Activated naive CD8-positive, alpha-beta T cell treated with anti-CD3 and anti-CD28 coated beads, Interleukin-2, amount 10 ng/mL, durations not matched to agents 7 days and 5 days (primary cell): ENCODE data around the gene CDK5RAP3. TPM values are rescaled to one million over a fixed set of nuclear protein-coding genes. Genes with fewer than 3 reads are reported as not detected.
"Not testable (repeated sequence)": the region's sequence is repeated elsewhere in the genome, so short reads cannot be mapped to it uniquely, and the experiment has no call there.

Experiments
- ATAC-seq: fragments of 150-1000 bp; cut with Tn5 transposase; one replicate; pipeline ENCODE4 v1.10.0; 2021; ENCODE audit warnings: low read depth, moderate library complexity
- POLR2A ChIA-PET: fragments of 350-600 bp; sonication (Branson Sonifier 250); formaldehyde crosslinking; loops from one replicate; lab custom pipeline; 2021; ENCODE audit warnings: antibody characterized with exemption; lab: Charles Lee
- DNase-seq: peaks from one replicate; pipeline ENCODE4 v3.0.0; 2021
- H3K27ac Mint-ChIP-seq: one replicate; pipeline ENCODE4 v1.8.0; 2022; ENCODE audit warnings: mild to moderate bottlenecking, mixed read lengths
- H3K27me3 Mint-ChIP-seq: one replicate; pipeline ENCODE4 v1.8.0; 2022; ENCODE audit warnings: mild to moderate bottlenecking, moderate library complexity, mixed read lengths
- H3K36me3 Mint-ChIP-seq: one replicate; pipeline ENCODE4 v1.8.0; 2021; ENCODE audit warnings: mild to moderate bottlenecking, mixed read lengths
- H3K4me1 Mint-ChIP-seq: one replicate; pipeline ENCODE4 v1.8.0; 2021; ENCODE audit warnings: mixed read lengths
- H3K4me3 Mint-ChIP-seq: one replicate; pipeline ENCODE4 v1.8.0; 2022; ENCODE audit warnings: mild to moderate bottlenecking, moderate library complexity, mixed read lengths
- H3K9me3 Mint-ChIP-seq: one replicate; pipeline ENCODE4 v1.8.0; 2021; ENCODE audit warnings: mixed read lengths
- total RNA-seq, 2 experiments: library from RNA; stranded (reverse); gene quantifications; one replicate each; pipeline ENCODE4 v1.2.3, GENCODE V29; 2021

The CDK5RAP3 gene
- total RNA-seq, 2 experiments from 2014 or later: 286 to 287 TPM

DNA sequence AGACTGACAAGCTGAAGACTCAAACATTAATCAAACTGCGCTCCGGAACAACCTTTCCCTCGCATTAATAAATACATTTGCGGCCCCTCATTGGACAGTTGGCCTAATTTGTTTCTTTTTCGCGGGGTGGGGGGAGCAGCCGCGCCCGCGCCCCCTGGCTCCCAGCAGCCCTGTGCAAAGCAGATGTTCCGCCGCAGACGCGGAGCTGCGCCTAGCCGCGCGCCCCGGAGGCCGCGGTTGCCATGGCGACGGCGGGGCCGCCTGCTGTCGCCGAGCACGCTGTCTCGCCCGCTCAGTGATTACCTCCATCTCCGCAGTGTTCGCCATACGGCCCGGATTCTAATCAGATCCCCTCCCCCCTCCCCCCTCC lies 41.2 kb downstream of the CDK5RAP3 start:
- Mint-ChIP-seq H3K27ac (peak overlapping the region; percentile 9), H3K27me3 (peaks cover 28% of the 10 kb centered on the region), H3K9me3 (no peaks in the 10 kb centered on the region)

GRCh38 chr17:48012654-48013053 lies 41.7 kb downstream of the CDK5RAP3 start:
- no peak for ATAC-seq
- POLR2A ChIA-PET: interaction anchor here (0.6 to 1.7 kb wide), 6 partner anchors 34 to 499 kb away, joined by 3 to 8 read pairs (median 6); partner anchors contain the start of genes CDK5RAP3, LRRC46, MRPL10 and SP2
- no peak for DNase-seq

More for the DNA sequence above, 41.2 kb downstream of the CDK5RAP3 start:
- DNase-seq (peak; percentile 87), ATAC-seq (peak; percentile 79)
- peak overlapping the region; percentile 89 for H3K4me3 Mint-ChIP-seq
- POLR2A ChIA-PET: interaction anchor here (0.6 to 1.7 kb wide), 6 partner anchors 34 to 499 kb away, joined by 3 to 8 read pairs (median 4); partner anchors contain the start of genes CDK5RAP3, LRRC46, MRPL10 and SP2
- H3K36me3 Mint-ChIP-seq: no peaks in the 10 kb centered on the region
- peaks cover 22% of the 10 kb centered on the region for H3K4me1 Mint-ChIP-seq

GRCh38 chr17:48013876-48014594 lies 43.1 kb downstream of the CDK5RAP3 start:
- H3K27ac Mint-ChIP-seq: no peak overlapping the region
- DNase-seq: no peak
- POLR2A ChIA-PET: interaction anchor here (0.8 to 1.8 kb wide), 4 partner anchors 35 to 183 kb away, joined by 3 to 7 read pairs (median 4); partner anchors contain the start of genes CDK5RAP3, LRRC46, MRPL10 and SP2
- peaks cover 38% of the 10 kb centered on the region for H3K4me1 Mint-ChIP-seq
- peaks cover 15% of the 10 kb centered on the region for H3K27me3 Mint-ChIP-seq
- ATAC-seq: no peak
- no peaks in the 10 kb centered on the region for H3K36me3 Mint-ChIP-seq
- no peak overlapping the region for H3K4me3 Mint-ChIP-seq
- no peaks in the 10 kb centered on the region for H3K9me3 Mint-ChIP-seq

More at GRCh38 chr17:48012654-48013053, 41.7 kb downstream of the CDK5RAP3 start:
- H3K27ac Mint-ChIP-seq: no peak overlapping the region
- H3K36me3 Mint-ChIP-seq: no peaks in the 10 kb centered on the region
- H3K4me1 Mint-ChIP-seq: peaks cover 27% of the 10 kb centered on the region
- H3K9me3 Mint-ChIP-seq: no peaks in the 10 kb centered on the region
- H3K4me3 Mint-ChIP-seq: peak overlapping the region; percentile 89
- peaks cover 23% of the 10 kb centered on the region for H3K27me3 Mint-ChIP-seq

- DNase-seq (no peak), ATAC-seq (no peak)
- no peaks in the 10 kb centered on the region for H3K36me3 Mint-ChIP-seq
- H3K4me3 Mint-ChIP-seq: no peak overlapping the region
- no peak overlapping the region for H3K27ac Mint-ChIP-seq
- peaks cover 12% of the 10 kb centered on the region for H3K27me3 Mint-ChIP-seq
- POLR2A ChIA-PET: interaction anchor here (1.2 to 1.8 kb wide), 2 partner anchors 44 to 119 kb away, joined by 4 to 7 read pairs; partner anchors contain the start of genes CDK5RAP3 and SP2
- peaks cover 38% of the 10 kb centered on the region for H3K4me1 Mint-ChIP-seq
- no peaks in the 10 kb centered on the region for H3K9me3 Mint-ChIP-seq
Observed at GRCh38 chr17:48014595-48015111, 43.7 kb downstream of the CDK5RAP3 start.

DNA sequence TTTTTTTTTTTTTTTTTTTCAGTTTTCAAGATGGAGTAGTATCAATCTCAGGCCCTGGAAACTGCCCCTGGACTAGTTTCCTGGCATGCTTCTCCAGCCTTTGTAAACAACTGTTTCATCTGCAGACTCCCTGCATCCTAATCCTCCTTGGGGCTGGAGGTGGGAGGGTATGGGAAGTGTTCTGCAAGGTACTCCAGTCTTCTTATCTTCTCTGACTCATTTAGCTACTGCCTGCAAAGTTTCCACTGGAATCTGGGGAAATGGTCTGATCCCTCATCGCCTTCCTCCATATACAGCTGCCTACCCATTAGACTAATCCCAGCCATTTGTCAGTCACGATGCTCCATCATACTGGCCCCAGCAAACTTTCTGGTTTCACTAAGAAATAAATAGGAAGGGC lies 45.2 kb downstream of the CDK5RAP3 start:
- Mint-ChIP-seq H3K27me3 (peaks cover 13% of the 10 kb centered on the region), H3K9me3 (no peaks in the 10 kb centered on the region), H3K27ac (peak overlapping the region; percentile 75), H3K4me3 (peak overlapping the region; percentile 1), H3K4me1 (peaks cover 36% of the 10 kb centered on the region), H3K36me3 (no peaks in the 10 kb centered on the region)
- DNase-seq (no peak), ATAC-seq (no peak)
- POLR2A ChIA-PET: interaction anchor here (0.6 kb wide), 1 partner anchor 119 kb away, joined by 5 read pairs; no protein-coding TSS in a partner anchor

GRCh38 chr17:48017817-48018158 lies 46.9 kb downstream of the CDK5RAP3 start:
- not testable (repeated sequence) for DNase-seq, H3K9me3 Mint-ChIP-seq, H3K36me3 Mint-ChIP-seq
- POLR2A ChIA-PET: interaction anchor here (0.5 to 2.5 kb wide), 14 partner anchors 8 to 181 kb away, joined by 3 to 15 read pairs (median 4); partner anchors contain the start of genes PNPO, SCRN2 and SP2
- ATAC-seq: peak; percentile 24
- H3K27me3 Mint-ChIP-seq: peaks cover 20% of the 10 kb centered on the region
- peaks cover 28% of the 10 kb centered on the region for H3K4me1 Mint-ChIP-seq
- H3K27ac Mint-ChIP-seq: peak overlapping the region; percentile 96
- H3K4me3 Mint-ChIP-seq: peak overlapping the region; percentile 77

- H3K27me3 Mint-ChIP-seq: peaks cover 20% of the 10 kb centered on the region
- DNase-seq (no peak), ATAC-seq (no peak)
- POLR2A ChIA-PET: interaction anchor here (0.6 kb wide), 1 partner anchor 126 kb away, joined by 3 read pairs; no protein-coding TSS in a partner anchor
- peaks cover 41% of the 10 kb centered on the region for H3K4me1 Mint-ChIP-seq
- no peak overlapping the region for H3K4me3 Mint-ChIP-seq
- H3K9me3 Mint-ChIP-seq: no peaks in the 10 kb centered on the region
- no peaks in the 10 kb centered on the region for H3K36me3 Mint-ChIP-seq
- H3K27ac Mint-ChIP-seq: no peak overlapping the region
Observed at GRCh38 chr17:48021934-48022333, 51.0 kb downstream of the CDK5RAP3 start.

DNA sequence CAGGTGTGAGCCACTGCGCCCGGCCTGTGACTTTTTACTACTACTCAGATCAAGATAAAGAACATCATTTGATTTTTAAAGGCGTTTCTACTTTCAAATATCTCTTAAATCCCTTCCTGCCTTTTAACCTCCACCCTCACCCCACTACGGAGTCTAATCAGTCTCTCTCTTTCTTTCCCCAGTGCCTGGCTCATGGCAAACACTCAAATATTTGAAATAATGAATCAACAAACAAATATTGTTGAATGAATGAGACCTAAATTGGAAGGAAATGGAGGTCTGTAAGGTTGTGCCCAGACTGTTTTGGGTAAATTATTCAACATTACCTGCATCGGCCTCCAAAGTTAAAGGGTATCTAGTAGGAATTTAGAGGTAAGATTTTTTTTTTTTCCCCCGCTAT lies 52.0 kb downstream of the CDK5RAP3 start:
- ATAC-seq (no peak), DNase-seq (no peak)
- peak overlapping the region; percentile 44 for H3K4me3 Mint-ChIP-seq
- POLR2A ChIA-PET: no interaction called here
- no peaks in the 10 kb centered on the region for H3K9me3 Mint-ChIP-seq
- no peak overlapping the region for H3K27ac Mint-ChIP-seq
- H3K27me3 Mint-ChIP-seq: peaks cover 26% of the 10 kb centered on the region
- no peaks in the 10 kb centered on the region for H3K36me3 Mint-ChIP-seq
- peaks cover 33% of the 10 kb centered on the region for H3K4me1 Mint-ChIP-seq

- no peak overlapping the region for H3K27ac Mint-ChIP-seq
- peaks cover 26% of the 10 kb centered on the region for H3K27me3 Mint-ChIP-seq
- peak overlapping the region; percentile 73 for H3K4me3 Mint-ChIP-seq
- peak; percentile 60 for DNase-seq
- H3K4me1 Mint-ChIP-seq: peaks cover 26% of the 10 kb centered on the region
- POLR2A ChIA-PET: no interaction called here
- no peak for ATAC-seq
- H3K36me3 Mint-ChIP-seq: no peaks in the 10 kb centered on the region
- no peaks in the 10 kb centered on the region for H3K9me3 Mint-ChIP-seq
Observed at GRCh38 chr17:48023400-48024148, 52.7 kb downstream of the CDK5RAP3 start.

- peaks cover 24% of the 10 kb centered on the region for H3K4me1 Mint-ChIP-seq
- H3K27me3 Mint-ChIP-seq: peaks cover 26% of the 10 kb centered on the region
- POLR2A ChIA-PET: interaction anchor here (3.1 kb wide), 1 partner anchor 24 kb away, joined by 15 read pairs; the partner anchor contains the start of gene NFE2L1
- no peaks in the 10 kb centered on the region for H3K36me3 Mint-ChIP-seq
- peak overlapping the region; percentile 85 for H3K4me3 Mint-ChIP-seq
- ATAC-seq (peak; percentile 20), DNase-seq (peak; percentile 57)
- H3K27ac Mint-ChIP-seq: peak overlapping the region; percentile 81
- H3K9me3 Mint-ChIP-seq: no peaks in the 10 kb centered on the region
Observed at GRCh38 chr17:48024149-48025039, 53.5 kb downstream of the CDK5RAP3 start.

DNA sequence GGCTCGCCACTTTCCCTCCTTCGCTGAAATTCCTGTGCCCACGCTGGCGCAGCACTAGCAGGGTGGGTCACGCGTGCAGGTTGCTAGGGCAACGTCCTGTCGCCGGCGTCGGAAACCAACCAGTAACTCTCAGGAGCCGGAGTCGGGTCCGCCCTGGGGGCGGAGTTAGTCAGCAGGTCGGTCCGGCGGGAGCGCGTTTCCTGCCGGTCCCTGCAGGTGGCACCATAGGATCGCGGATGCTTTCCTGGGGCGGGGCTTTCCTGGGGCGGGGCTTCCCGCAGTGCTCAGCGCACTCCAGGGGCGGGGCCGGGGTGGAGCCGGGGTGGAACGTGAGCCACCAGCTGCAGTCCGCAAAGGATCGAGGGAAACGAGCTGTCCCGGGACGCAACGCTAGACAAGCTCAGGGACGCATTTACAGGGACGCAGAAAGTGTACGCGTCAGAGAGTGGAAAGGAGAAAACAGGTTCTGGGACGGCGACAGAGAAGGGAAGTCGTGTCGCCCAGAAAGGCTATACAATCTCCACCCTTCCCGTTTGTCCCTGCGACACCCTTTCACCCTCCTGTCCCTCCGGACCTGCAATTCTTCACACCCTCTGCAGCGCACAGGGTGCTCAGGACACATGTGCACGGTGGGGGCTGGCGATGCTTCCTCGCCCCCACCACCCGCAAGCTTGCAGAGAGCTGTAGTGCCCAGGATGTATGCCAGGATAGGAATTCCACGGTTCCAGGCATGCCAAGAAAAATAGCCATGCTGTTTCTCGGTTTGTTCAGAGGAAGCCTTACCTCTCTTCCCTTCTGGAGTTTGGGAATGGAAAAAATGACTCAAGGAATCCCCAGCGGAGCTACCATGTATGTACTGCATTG lies 54.4 kb downstream of the CDK5RAP3 start:
- H3K27ac Mint-ChIP-seq: peak overlapping the region; percentile 69
- no peaks in the 10 kb centered on the region for H3K36me3 Mint-ChIP-seq
- H3K4me1 Mint-ChIP-seq: peaks cover 24% of the 10 kb centered on the region
- DNase-seq (peak; percentile 96), ATAC-seq (peak; percentile 88)
- POLR2A ChIA-PET: interaction anchor here (0.8 to 3.1 kb wide), 2 partner anchors 23 to 48 kb away, joined by 4 to 15 read pairs; partner anchors contain the start of gene NFE2L1
- H3K9me3 Mint-ChIP-seq: no peaks in the 10 kb centered on the region
- H3K4me3 Mint-ChIP-seq: peak overlapping the region; percentile 85
- H3K27me3 Mint-ChIP-seq: peaks cover 24% of the 10 kb centered on the region
